A673 (cell line): ENCODE results near the gene KIAA0753. TPM values are rescaled to one million over a fixed set of nuclear protein-coding genes. Genes with fewer than 3 reads are reported as not detected.

ENCODE experiments used
- BruUV-seq: library from RNA; stranded (reverse); fragments of 400-500 nt; replicated peaks from 2 replicates; lab custom pipeline; 2021; lab: Mats Ljungman, UMichigan
- CTCF ChIA-PET: fragments of 300-600 bp; sonication (Branson Sonifier 250); formaldehyde crosslinking; loops from one replicate; lab custom pipeline; 2022; ENCODE audit warnings: antibody characterized with exemption; lab: Charles Lee
- POLR2A ChIA-PET: fragments of 300-600 bp; sonication (Branson Sonifier 250); formaldehyde crosslinking; loops from one replicate; lab custom pipeline; 2022; ENCODE audit warnings: antibody characterized with exemption; ENCODE audit not compliant: low non-redundant PET; lab: Charles Lee
- DNase-seq: peaks from one replicate; pipeline ENCODE4 v3.0.0-alpha.2; 2015; ENCODE audit warnings: low spot score
- H3K27ac ChIP-seq: fragments of 200-600 bp; sonication (generic); 2 replicates; pipeline ENCODE4 v1.5.1; 2016; ENCODE audit warnings: mixed run types, low read depth, mild to moderate bottlenecking, mixed read lengths, antibody characterized with exemption, low read length; ENCODE audit not compliant: poor library complexity, severe bottlenecking
- H3K27me3 ChIP-seq: fragments of 200-600 bp; sonication (generic); replicated peaks from 2 replicates; pipeline ENCODE4 v1.6.1; 2017; ENCODE audit warnings: mixed run types, low read depth, mild to moderate bottlenecking, mixed read lengths, antibody characterized with exemption, low read length; ENCODE audit not compliant: insufficient read depth, poor library complexity
- H3K36me3 ChIP-seq: fragments of 200-600 bp; sonication (generic); 2 replicates; pipeline ENCODE4 v1.6.1; 2016; ENCODE audit warnings: mixed run types, mild to moderate bottlenecking, mixed read lengths, antibody characterized with exemption, low read length; ENCODE audit not compliant: insufficient read depth, poor library complexity, severe bottlenecking
- H3K4me1 ChIP-seq: fragments of 200-600 bp; sonication (generic); 2 replicates; pipeline ENCODE4 v1.6.1; 2017; ENCODE audit warnings: mixed run types, mild to moderate bottlenecking, mixed read lengths, antibody characterized with exemption, low read length; ENCODE audit not compliant: insufficient read depth, poor library complexity, severe bottlenecking
- H3K4me3 ChIP-seq: fragments of 200-600 bp; sonication (generic); 2 replicates; pipeline ENCODE4 v1.5.1; 2016; ENCODE audit warnings: low read depth, mixed run types, mild to moderate bottlenecking, mixed read lengths, low read length; ENCODE audit not compliant: poor library complexity, severe bottlenecking
- H3K9me3 ChIP-seq: fragments of 200-600 bp; sonication (generic); 2 replicates; pipeline ENCODE4 v1.6.1; 2016; ENCODE audit warnings: mixed run types, low read depth, mild to moderate bottlenecking, mixed read lengths, antibody characterized with exemption, low read length; ENCODE audit not compliant: poor library complexity, severe bottlenecking
- EZH2 ChIP-seq: fragments of 200-600 bp; sonication (generic); IDR thresholded peaks from 2 replicates; pipeline ENCODE4 v1.6.1; 2017; ENCODE audit warnings: borderline replicate concordance, low read depth, mild to moderate bottlenecking, mixed read lengths, antibody characterized with exemption, low read length; ENCODE audit not compliant: poor library complexity, severe bottlenecking
- intact Hi-C: fragments of 100-400 bp; cut with micrococcal nuclease; formaldehyde crosslinking; loops from one replicate; pipeline ENCODE4 v1.10.0; 2022; ENCODE audit not compliant: unreplicated experiment
- total RNA-seq: library from RNA; stranded (reverse); gene quantifications from 2 replicates; pipeline ENCODE4 v1.2.3, GENCODE V29; 2021
- TF ChIP-seq, protein P1 (sequence below): fragments of 300-800, 200-600 bp; sonication (generic); conservative IDR thresholded peaks from 2 replicates; pipeline ENCODE4 v1.5.1; 2017; ENCODE audit warnings: low read depth, mild to moderate bottlenecking, antibody characterized with exemption, low read length, moderate library complexity, mixed read lengths

Gene KIAA0753
- total RNA-seq, 1 experiment from 2014 or later = 41.2 TPM

- POLR2A ChIA-PET = no interaction called here
- intact Hi-C loops = no loop called here
- TSS peak; percentile 43 for BruUV-seq
- TF ChIP-seq, protein P1, sequence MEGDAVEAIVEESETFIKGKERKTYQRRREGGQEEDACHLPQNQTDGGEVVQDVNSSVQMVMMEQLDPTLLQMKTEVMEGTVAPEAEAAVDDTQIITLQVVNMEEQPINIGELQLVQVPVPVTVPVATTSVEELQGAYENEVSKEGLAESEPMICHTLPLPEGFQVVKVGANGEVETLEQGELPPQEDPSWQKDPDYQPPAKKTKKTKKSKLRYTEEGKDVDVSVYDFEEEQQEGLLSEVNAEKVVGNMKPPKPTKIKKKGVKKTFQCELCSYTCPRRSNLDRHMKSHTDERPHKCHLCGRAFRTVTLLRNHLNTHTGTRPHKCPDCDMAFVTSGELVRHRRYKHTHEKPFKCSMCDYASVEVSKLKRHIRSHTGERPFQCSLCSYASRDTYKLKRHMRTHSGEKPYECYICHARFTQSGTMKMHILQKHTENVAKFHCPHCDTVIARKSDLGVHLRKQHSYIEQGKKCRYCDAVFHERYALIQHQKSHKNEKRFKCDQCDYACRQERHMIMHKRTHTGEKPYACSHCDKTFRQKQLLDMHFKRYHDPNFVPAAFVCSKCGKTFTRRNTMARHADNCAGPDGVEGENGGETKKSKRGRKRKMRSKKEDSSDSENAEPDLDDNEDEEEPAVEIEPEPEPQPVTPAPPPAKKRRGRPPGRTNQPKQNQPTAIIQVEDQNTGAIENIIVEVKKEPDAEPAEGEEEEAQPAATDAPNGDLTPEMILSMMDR = no peak
- no peak for TF ChIP-seq EZH2
- peaks cover 13% of the 10 kb centered on the region for H3K36me3 ChIP-seq
- CTCF ChIA-PET = no interaction called here
- H3K9me3 ChIP-seq = no peaks in the 10 kb centered on the region
- H3K27ac ChIP-seq = no peak overlapping the region
- no peaks in the 10 kb centered on the region for H3K4me1 ChIP-seq
- no peak for DNase-seq
- no peaks in the 10 kb centered on the region for H3K27me3 ChIP-seq
- H3K4me3 ChIP-seq = no peak overlapping the region
Measured at GRCh38 chr17:6578491-6578890, 62.0 kb downstream of the KIAA0753 start.

GRCh38 chr17:6577686-6578263 is 62.7 kb downstream of the KIAA0753 start:
- no peak for TF ChIP-seq EZH2
- TF ChIP-seq, protein P1 = no peak
- Histone ChIP-seq H3K4me1 (no peaks in the 10 kb centered on the region), H3K27ac (no peak overlapping the region), H3K9me3 (no peaks in the 10 kb centered on the region), H3K4me3 (no peak overlapping the region), H3K36me3 (peaks cover 6% of the 10 kb centered on the region), H3K27me3 (no peaks in the 10 kb centered on the region)
- POLR2A ChIA-PET = no interaction called here
- DNase-seq = no peak
- no TSS peak for BruUV-seq
- CTCF ChIA-PET = no interaction called here
- intact Hi-C loops = no loop called here

GRCh38 chr17:6576038-6576785 is 64.3 kb downstream of the KIAA0753 start:
- Histone ChIP-seq H3K27me3 (no peaks in the 10 kb centered on the region), H3K4me1 (no peaks in the 10 kb centered on the region), H3K9me3 (no peaks in the 10 kb centered on the region), H3K27ac (peak overlapping the region; percentile 47), H3K36me3 (no peaks in the 10 kb centered on the region), H3K4me3 (no peak overlapping the region)
- POLR2A ChIA-PET = no interaction called here
- no peak for DNase-seq
- intact Hi-C loops = no loop called here
- CTCF ChIA-PET = no interaction called here
- TF ChIP-seq, protein P1 = no peak
- TF ChIP-seq EZH2 = no peak
- no TSS peak for BruUV-seq
